ENCODE data around the gene DPF3. TPM values are rescaled to one million over a fixed set of nuclear protein-coding genes. Genes with fewer than 3 reads are reported as not detected.

Gene DPF3
- total RNA-seq, 1 experiment from 2014 or later, result not detected

- Histone ChIP-seq H3F3A (ENCODE audit: insufficient read depth, low read depth) (no peaks in the 10 kb centered on the region), H3K9me2 (ENCODE audit: insufficient read depth) (no peaks in the 10 kb centered on the region), H3K9me3 (ENCODE audit: insufficient read depth, low read depth) (peaks cover 10% of the 10 kb centered on the region; the same call in 1 of the 2 replicates), H3K4me1 (replicated peaks; ENCODE audit: insufficient read depth) (no peaks in the 10 kb centered on the region), H3K79me2 (ENCODE audit: low read depth) (no peaks in the 10 kb centered on the region), H3K4me2 (no peak overlapping the region), H4K20me1 (ENCODE audit: insufficient read depth) (no peaks in the 10 kb centered on the region), H3K4me3 (no peak overlapping the region), H3K27ac (no peak overlapping the region), H2AFZ (no peak overlapping the region), H3K36me3 (ENCODE audit: low read depth) (no peaks in the 10 kb centered on the region), H3K27me3 (ENCODE audit: insufficient read depth, low read depth) (peaks cover 26% of the 10 kb centered on the region)
- intact Hi-C loops (cut with micrococcal nuclease; ENCODE audit: unreplicated experiment), result no loop called here
- TF ChIP-seq CTCF (conservative IDR thresholded peaks at IDR 0.05), result no peak
- TF ChIP-seq EZH2 (IDR thresholded peaks at IDR 0.05; ENCODE audit: low read depth), result no peak
- BruUV-seq (replicated peaks), result no TSS peak
- DNase-seq, result no peak
- ChIA-PET CTCF (no interaction called here), POLR2A (ENCODE audit: unreplicated experiment) (no interaction called here)
These were observed 139.0 kb downstream of the DPF3 start for GRCh38 chr14:72754949-72755348.

GRCh38 chr14:72753879-72754400, 140.0 kb downstream of the DPF3 start:
- H3K36me3 ChIP-seq (ENCODE audit: low read depth), result no peaks in the 10 kb centered on the region
- no peak overlapping the region for H3K4me3 ChIP-seq
- no peaks in the 10 kb centered on the region for H3F3A ChIP-seq (ENCODE audit: insufficient read depth, low read depth)
- H3K4me1 ChIP-seq (replicated peaks; ENCODE audit: insufficient read depth), result no peaks in the 10 kb centered on the region
- H3K79me2 ChIP-seq (ENCODE audit: low read depth), result no peaks in the 10 kb centered on the region
- H3K4me2 ChIP-seq, result no peak overlapping the region
- H3K27ac ChIP-seq, result no peak overlapping the region
- H4K20me1 ChIP-seq (ENCODE audit: insufficient read depth), result no peaks in the 10 kb centered on the region
- BruUV-seq (replicated peaks), result no TSS peak
- no peaks in the 10 kb centered on the region for H3K9me2 ChIP-seq (ENCODE audit: insufficient read depth)
- TF ChIP-seq CTCF (conservative IDR thresholded peaks at IDR 0.05), result no peak
- no peak for TF ChIP-seq EZH2 (IDR thresholded peaks at IDR 0.05; ENCODE audit: low read depth)
- H2AFZ ChIP-seq, result no peak overlapping the region
- DNase-seq, result no peak
- CTCF ChIA-PET, result no interaction called here
- intact Hi-C loops (cut with micrococcal nuclease; ENCODE audit: unreplicated experiment), result no loop called here
- POLR2A ChIA-PET (ENCODE audit: unreplicated experiment), result no interaction called here
- H3K9me3 ChIP-seq (ENCODE audit: insufficient read depth, low read depth), result peaks cover 2% of the 10 kb centered on the region; the same call in 1 of the 2 replicates
- H3K27me3 ChIP-seq (ENCODE audit: insufficient read depth, low read depth), result peaks cover 26% of the 10 kb centered on the region

- no peaks in the 10 kb centered on the region for H3F3A ChIP-seq (ENCODE audit: insufficient read depth, low read depth)
- CTCF ChIA-PET, result no interaction called here
- TF ChIP-seq EZH2 (IDR thresholded peaks at IDR 0.05; ENCODE audit: low read depth), result no peak
- no peak for TF ChIP-seq CTCF (conservative IDR thresholded peaks at IDR 0.05)
- no peaks in the 10 kb centered on the region for H3K36me3 ChIP-seq (ENCODE audit: low read depth)
- POLR2A ChIA-PET (ENCODE audit: unreplicated experiment), result no interaction called here
- H3K4me1 ChIP-seq (replicated peaks; ENCODE audit: insufficient read depth), result no peaks in the 10 kb centered on the region
- BruUV-seq (replicated peaks), result no TSS peak
- H3K27ac ChIP-seq, result no peak overlapping the region
- H3K9me3 ChIP-seq (ENCODE audit: insufficient read depth, low read depth), result no peaks in the 10 kb centered on the region
- H3K4me3 ChIP-seq, result no peak overlapping the region
- H3K4me2 ChIP-seq, result no peak overlapping the region
- H3K27me3 ChIP-seq (ENCODE audit: insufficient read depth, low read depth), result peaks cover 26% of the 10 kb centered on the region
- no peaks in the 10 kb centered on the region for H3K79me2 ChIP-seq (ENCODE audit: low read depth)
- H4K20me1 ChIP-seq (ENCODE audit: insufficient read depth), result no peaks in the 10 kb centered on the region
- H3K9me2 ChIP-seq (ENCODE audit: insufficient read depth), result no peaks in the 10 kb centered on the region
- no peak for DNase-seq
- intact Hi-C loops (cut with micrococcal nuclease; ENCODE audit: unreplicated experiment), result no loop called here
- H2AFZ ChIP-seq, result no peak overlapping the region
These were observed 140.7 kb downstream of the DPF3 start for GRCh38 chr14:72753044-72753710.
